ENCODE data around the gene MRTFB.

DNA sequence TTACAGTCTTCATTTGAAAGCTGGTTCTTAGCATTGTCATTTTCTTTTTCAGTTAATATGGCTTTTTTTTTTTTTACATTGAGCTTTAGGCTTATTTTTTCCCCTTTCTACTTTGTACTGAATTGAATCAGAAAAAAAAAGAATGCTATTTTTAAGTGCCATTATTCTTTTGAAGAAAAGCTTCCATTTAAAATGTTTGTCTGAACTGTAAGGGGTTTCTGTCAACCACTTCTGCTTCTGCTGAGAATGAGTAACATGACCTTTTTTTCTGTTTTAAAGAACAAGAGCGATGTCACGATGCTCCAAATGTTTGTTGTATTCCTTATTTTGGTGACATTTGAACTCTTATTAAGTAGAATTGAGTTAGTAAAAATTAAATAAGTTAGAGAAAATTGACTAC lies 50.0 kb downstream of the MRTFB start:
- TF ChIP-seq, protein P1, sequence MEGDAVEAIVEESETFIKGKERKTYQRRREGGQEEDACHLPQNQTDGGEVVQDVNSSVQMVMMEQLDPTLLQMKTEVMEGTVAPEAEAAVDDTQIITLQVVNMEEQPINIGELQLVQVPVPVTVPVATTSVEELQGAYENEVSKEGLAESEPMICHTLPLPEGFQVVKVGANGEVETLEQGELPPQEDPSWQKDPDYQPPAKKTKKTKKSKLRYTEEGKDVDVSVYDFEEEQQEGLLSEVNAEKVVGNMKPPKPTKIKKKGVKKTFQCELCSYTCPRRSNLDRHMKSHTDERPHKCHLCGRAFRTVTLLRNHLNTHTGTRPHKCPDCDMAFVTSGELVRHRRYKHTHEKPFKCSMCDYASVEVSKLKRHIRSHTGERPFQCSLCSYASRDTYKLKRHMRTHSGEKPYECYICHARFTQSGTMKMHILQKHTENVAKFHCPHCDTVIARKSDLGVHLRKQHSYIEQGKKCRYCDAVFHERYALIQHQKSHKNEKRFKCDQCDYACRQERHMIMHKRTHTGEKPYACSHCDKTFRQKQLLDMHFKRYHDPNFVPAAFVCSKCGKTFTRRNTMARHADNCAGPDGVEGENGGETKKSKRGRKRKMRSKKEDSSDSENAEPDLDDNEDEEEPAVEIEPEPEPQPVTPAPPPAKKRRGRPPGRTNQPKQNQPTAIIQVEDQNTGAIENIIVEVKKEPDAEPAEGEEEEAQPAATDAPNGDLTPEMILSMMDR (IDR thresholded peaks at IDR 0.05; ENCODE audit: low read depth, low read length), result no peak
- no peak for TF ChIP-seq EZH2phosphoT487 (IDR thresholded peaks at IDR 0.05; ENCODE audit: low read depth)
